PFSK-1 (cell line): Measurements from ENCODE around the gene CD55.

Experiments
- FOXP2 ChIP-seq: optimal IDR thresholded peaks from 2 replicates; pipeline ENCODE3; 2011; ENCODE audit warnings: borderline replicate concordance, control low read depth, inconsistent platforms; ENCODE audit not compliant: insufficient read depth; ENCODE audit errors: extremely low read length, extremely low read depth
- POLR2AphosphoS5 ChIP-seq: IDR thresholded peaks from 2 replicates; pipeline ENCODE4 v1.6.1; 2012; ENCODE audit warnings: low read depth, mild to moderate bottlenecking, control low read depth, low read length, moderate library complexity
- REST ChIP-seq, 2 experiments: IDR thresholded peaks; 2 replicates each; pipeline versions ENCODE4 v1.6.1 to v1.8.0; 2011 to 2012; ENCODE audit warnings: low read depth in 2 of 2, low read length in 2 of 2, control low read depth in 1 of 2, inconsistent platforms in 1 of 2, mild to moderate bottlenecking in 1 of 2, moderate library complexity in 1 of 2; ENCODE audit not compliant: insufficient read depth in 1 of 2
- SIN3A ChIP-seq: IDR thresholded peaks from 2 replicates; pipeline ENCODE4 v1.6.1; 2012; ENCODE audit warnings: mild to moderate bottlenecking, low read length, moderate library complexity, borderline replicate concordance; ENCODE audit not compliant: insufficient read depth
- TAF1 ChIP-seq: IDR thresholded peaks from 2 replicates; pipeline ENCODE4 v1.6.1; 2012; ENCODE audit warnings: low read length, control low read depth, borderline replicate concordance; ENCODE audit not compliant: insufficient read depth

CD55 gene

GRCh38 chr1:207342332-207342731 lies 20.9 kb downstream of the CD55 start:
- no peak for TF ChIP-seq SIN3A
- TF ChIP-seq TAF1 = no peak
- no peak for TF ChIP-seq REST (IDR thresholded peaks at IDR 0.05; ENCODE audit: insufficient read depth in 1 of 2, low read depth in 2 of 2, low read length in 2 of 2)
- no peak for TF ChIP-seq POLR2AphosphoS5
- no peak for TF ChIP-seq FOXP2

- TF ChIP-seq FOXP2 (no peak), TAF1 (no peak), SIN3A (no peak), POLR2AphosphoS5 (no peak), REST (IDR thresholded peaks at IDR 0.05; ENCODE audit: insufficient read depth in 1 of 2, low read depth in 2 of 2, low read length in 2 of 2) (no peak)
These were observed 22.2 kb downstream of the CD55 start for GRCh38 chr1:207343675-207344074.

GRCh38 chr1:207344221-207344620 lies 22.7 kb downstream of the CD55 start:
- TF ChIP-seq REST (IDR thresholded peaks at IDR 0.05; ENCODE audit: insufficient read depth in 1 of 2, low read depth in 2 of 2, low read length in 2 of 2) = no peak
- TF ChIP-seq POLR2AphosphoS5 = no peak
- TF ChIP-seq SIN3A = no peak
- no peak for TF ChIP-seq TAF1
- no peak for TF ChIP-seq FOXP2

- TF ChIP-seq FOXP2 = no peak
- TF ChIP-seq POLR2AphosphoS5 = no peak
- TF ChIP-seq SIN3A = no peak
- no peak for TF ChIP-seq REST (IDR thresholded peaks at IDR 0.05; ENCODE audit: insufficient read depth in 1 of 2, low read depth in 2 of 2, low read length in 2 of 2)
- no peak for TF ChIP-seq TAF1
These were observed 24.4 kb downstream of the CD55 start for GRCh38 chr1:207345644-207346477.

GRCh38 chr1:207346513-207346912 lies 25.0 kb downstream of the CD55 start:
- TF ChIP-seq REST (IDR thresholded peaks at IDR 0.05; ENCODE audit: insufficient read depth in 1 of 2, low read depth in 2 of 2, low read length in 2 of 2) = no peak
- no peak for TF ChIP-seq TAF1
